ENCODE results near the gene NTPCR. TPM values are rescaled to one million over a fixed set of nuclear protein-coding genes. Genes with fewer than 3 reads are reported as not detected.

NTPCR gene
- total RNA-seq, 3 donors from 2014 or later = 36.5 to 49.9 (median 46.4) TPM

DNA sequence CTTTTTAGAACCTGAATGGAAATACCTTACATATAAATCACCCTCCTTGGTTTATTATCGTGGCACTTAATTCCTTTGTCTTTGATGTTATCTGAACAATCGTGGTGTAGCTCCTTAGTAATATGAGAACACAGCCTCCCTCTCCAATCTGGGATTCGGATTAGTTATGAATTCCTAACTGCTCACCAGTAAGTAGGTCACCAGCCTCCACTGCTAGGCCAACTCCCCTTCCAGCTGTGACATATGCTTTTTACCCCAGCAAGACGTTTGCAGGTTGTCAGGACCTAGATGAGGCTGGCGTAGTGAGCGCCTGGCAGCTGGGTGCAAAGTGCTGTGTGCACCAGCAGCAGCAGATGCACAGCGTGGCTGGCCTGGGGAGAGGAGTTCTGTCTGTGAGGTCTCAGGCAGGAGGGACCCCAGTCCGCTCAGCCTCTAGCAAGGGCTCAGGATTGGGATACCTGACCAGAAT, 38.2 kb downstream of the NTPCR start:
- intact Hi-C loops (cut with DNase I, micrococcal nuclease) = no loop called here
- DNase-seq = no peak
- Histone ChIP-seq H3K4me1 (ENCODE audit: low read depth) (peaks cover 3% of the 10 kb centered on the region), H3K4me3 (no peak overlapping the region), H3K9me3 (peaks cover 3% of the 10 kb centered on the region), H3K36me3 (ENCODE audit: low read depth) (no peaks in the 10 kb centered on the region)
- ATAC-seq = no peak
- TF ChIP-seq, protein P1, sequence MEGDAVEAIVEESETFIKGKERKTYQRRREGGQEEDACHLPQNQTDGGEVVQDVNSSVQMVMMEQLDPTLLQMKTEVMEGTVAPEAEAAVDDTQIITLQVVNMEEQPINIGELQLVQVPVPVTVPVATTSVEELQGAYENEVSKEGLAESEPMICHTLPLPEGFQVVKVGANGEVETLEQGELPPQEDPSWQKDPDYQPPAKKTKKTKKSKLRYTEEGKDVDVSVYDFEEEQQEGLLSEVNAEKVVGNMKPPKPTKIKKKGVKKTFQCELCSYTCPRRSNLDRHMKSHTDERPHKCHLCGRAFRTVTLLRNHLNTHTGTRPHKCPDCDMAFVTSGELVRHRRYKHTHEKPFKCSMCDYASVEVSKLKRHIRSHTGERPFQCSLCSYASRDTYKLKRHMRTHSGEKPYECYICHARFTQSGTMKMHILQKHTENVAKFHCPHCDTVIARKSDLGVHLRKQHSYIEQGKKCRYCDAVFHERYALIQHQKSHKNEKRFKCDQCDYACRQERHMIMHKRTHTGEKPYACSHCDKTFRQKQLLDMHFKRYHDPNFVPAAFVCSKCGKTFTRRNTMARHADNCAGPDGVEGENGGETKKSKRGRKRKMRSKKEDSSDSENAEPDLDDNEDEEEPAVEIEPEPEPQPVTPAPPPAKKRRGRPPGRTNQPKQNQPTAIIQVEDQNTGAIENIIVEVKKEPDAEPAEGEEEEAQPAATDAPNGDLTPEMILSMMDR (IDR thresholded peaks at IDR 0.05) = no peak

DNA sequence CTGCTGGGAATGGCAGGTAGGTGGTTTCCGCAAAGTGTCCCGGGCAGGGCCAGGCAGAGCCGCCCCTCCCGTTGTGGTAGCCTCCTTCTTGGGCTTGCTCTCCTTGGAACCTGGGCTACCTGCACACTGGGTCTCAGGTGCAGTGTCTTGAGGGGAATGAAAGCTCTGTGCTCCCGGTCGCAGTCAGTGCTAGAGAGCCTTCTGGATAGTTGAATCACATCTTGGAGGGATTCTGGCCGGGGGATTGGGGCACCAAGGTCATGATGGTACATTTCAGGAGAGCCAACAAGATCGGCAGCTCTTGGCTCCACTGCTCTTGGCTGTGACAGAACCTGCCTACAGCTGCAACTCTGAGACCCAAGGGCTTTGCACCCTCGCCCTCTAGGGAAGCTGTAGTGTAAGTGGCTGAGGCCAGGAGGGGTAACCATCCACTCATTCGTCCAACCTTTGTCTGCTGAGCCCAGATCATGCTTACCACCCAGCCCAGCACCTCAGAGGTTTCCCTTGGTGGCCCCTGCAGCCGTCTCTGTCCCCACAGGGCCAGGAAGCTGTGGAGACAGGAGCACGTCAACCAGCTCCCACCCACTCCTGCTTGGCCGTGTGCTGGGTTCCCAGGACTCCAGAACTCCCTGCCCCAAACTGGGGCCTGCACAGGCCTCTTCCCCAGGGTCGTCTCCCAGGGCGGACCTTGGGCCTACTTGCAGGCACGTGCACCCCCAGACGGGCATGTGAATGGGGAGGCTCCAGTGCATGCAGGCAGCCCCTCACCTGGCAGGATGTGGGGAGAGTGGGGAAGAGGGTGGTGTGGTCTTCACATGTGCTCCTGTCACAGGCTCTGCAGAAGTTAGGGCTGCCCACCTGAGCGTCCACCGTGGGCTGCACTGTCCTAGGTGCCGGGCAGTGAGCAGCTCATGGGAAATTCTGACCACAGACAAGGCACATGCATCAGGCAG, 40.0 kb downstream of the NTPCR start:
- Histone ChIP-seq H3K36me3 (ENCODE audit: low read depth) (no peaks in the 10 kb centered on the region), H3K9me3 (peaks cover 6% of the 10 kb centered on the region), H3K4me3 (no peak overlapping the region), H3K4me1 (ENCODE audit: low read depth) (no peaks in the 10 kb centered on the region)
- intact Hi-C loops (cut with DNase I, micrococcal nuclease) = no loop called here
- ATAC-seq (no peak), DNase-seq (no peak)
- TF ChIP-seq, protein P1 (IDR thresholded peaks at IDR 0.05) = no peak

DNA sequence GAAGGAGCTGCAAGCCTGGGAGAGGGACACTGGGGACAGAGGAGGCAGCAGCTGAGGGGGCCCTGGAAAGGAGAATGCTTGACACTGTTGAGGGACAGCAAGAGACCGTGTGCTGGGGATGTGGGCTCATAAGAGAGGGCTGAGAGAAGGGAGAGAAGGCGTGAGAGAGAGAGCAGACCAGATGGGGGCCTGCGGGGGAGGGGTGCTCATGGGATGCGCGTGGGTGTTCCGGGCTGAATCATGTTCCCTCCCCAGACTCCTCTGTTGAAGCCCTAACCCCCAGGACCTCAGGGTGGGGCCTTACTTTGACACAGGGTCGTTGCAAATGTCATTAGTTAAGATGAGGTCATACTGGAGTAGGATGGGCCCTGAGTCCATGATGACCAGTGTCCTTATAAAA, 40.8 kb downstream of the NTPCR start:
- peaks cover 6% of the 10 kb centered on the region for H3K9me3 ChIP-seq
- ATAC-seq (no peak), DNase-seq (no peak)
- intact Hi-C loops (cut with DNase I, micrococcal nuclease) = no loop called here
- TF ChIP-seq, protein P1 (IDR thresholded peaks at IDR 0.05) = no peak
- no peak overlapping the region for H3K4me3 ChIP-seq
- no peaks in the 10 kb centered on the region for H3K4me1 ChIP-seq (ENCODE audit: low read depth)
- H3K36me3 ChIP-seq (ENCODE audit: low read depth) = no peaks in the 10 kb centered on the region

DNA sequence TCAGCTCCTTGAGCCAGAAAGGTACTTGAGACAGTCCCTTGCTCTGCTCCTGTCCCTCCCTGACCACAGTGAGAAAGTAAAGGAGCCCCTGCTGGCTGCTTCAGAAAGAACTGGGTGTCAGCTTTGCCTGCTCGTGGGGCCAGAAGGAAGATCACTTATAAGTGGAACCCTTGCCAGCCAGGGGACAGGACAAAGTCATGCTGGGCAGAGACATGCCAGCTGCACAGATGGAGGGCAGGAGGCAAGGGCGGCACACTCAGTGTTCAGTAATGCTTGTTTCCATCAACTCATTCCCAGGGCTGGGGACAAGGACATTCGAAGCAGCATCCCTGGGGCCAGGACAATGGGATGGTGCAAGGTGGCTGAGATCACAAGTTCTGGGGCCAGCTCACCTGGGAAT, 41.8 kb downstream of the NTPCR start:
- intact Hi-C loops (cut with DNase I, micrococcal nuclease) = no loop called here
- no peak for ATAC-seq
- H3K36me3 ChIP-seq (ENCODE audit: low read depth) = no peaks in the 10 kb centered on the region
- no peak overlapping the region for H3K4me3 ChIP-seq
- H3K9me3 ChIP-seq = peaks cover 6% of the 10 kb centered on the region
- no peak for DNase-seq
- H3K4me1 ChIP-seq (ENCODE audit: low read depth) = no peaks in the 10 kb centered on the region
- TF ChIP-seq, protein P1 (IDR thresholded peaks at IDR 0.05) = no peak

DNA sequence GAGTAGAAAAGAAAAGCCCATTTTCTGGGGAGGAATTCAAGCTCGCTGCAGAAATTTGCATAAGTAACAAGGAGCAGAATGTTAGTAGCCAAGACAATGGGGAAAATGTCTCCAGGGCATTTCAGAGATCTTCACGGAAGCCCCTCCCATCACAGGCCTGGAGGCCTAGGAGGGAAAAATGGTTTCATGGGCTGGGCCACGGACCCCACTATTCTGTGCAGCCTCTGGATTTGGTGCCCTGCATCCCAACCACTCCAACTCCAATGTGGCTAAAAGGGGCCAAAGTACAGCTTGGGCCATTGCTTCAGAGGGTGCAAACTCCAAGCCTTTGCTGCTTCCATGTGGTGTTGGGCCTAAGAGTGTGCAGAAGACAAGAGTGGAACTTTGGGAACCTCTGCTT, 43.1 kb downstream of the NTPCR start:
- H3K9me3 ChIP-seq = peaks cover 6% of the 10 kb centered on the region
- DNase-seq (no peak), ATAC-seq (no peak)
- intact Hi-C loops (cut with DNase I, micrococcal nuclease) = no loop called here
- TF ChIP-seq, protein P1 (IDR thresholded peaks at IDR 0.05) = no peak
- H3K36me3 ChIP-seq (ENCODE audit: low read depth) = no peaks in the 10 kb centered on the region
- no peaks in the 10 kb centered on the region for H3K4me1 ChIP-seq (ENCODE audit: low read depth)
- no peak overlapping the region for H3K4me3 ChIP-seq

All from mucosa of descending colon (tissue), 3 donors.